NCI-H2029 treated with DMSO at 0.1 percent for 48 hours (cell line): Measurements from ENCODE around the gene MOB1B.
A peak's percentile ranks its signal among the peaks of the same experiment; 100 is the strongest.
"Not testable (repeated sequence)": the region's sequence is repeated elsewhere in the genome, so short reads cannot be mapped to it uniquely, and the experiment has no call there.

ENCODE experiments used
- DNase-seq: peaks from one replicate; lab custom pipeline; 2025; lab: John Stamatoyannopoulos, UW

Gene MOB1B

GRCh38 chr4:70956549-70957210 lies 54.5 kb downstream of the MOB1B start:
- no peak for DNase-seq

GRCh38 chr4:70958681-70959080 lies 56.5 kb downstream of the MOB1B start:
- no peak for DNase-seq

DNA sequence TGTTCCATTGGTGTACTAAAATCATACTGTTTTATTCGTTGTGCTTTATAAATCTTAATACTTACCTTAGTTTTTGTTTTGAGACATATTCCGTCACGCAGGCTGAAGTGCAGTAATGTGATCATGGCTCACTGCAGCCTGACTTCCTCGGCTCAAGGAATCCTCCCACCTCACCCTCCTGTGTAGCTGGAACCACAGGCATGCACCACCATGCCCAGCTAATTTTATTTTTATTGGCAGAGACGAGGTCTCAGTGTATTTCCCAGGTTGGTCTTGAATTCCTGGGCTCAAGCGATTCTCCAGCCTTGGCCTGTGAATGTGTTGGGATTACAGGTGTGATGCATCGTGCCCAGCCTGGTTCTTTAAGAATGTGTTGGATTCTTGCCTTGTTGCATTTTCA lies 66.9 kb downstream of the MOB1B start:
- DNase-seq = no peak

- DNase-seq = no peak
Measured at GRCh38 chr4:70976252-70976651, 74.1 kb downstream of the MOB1B start.

DNA sequence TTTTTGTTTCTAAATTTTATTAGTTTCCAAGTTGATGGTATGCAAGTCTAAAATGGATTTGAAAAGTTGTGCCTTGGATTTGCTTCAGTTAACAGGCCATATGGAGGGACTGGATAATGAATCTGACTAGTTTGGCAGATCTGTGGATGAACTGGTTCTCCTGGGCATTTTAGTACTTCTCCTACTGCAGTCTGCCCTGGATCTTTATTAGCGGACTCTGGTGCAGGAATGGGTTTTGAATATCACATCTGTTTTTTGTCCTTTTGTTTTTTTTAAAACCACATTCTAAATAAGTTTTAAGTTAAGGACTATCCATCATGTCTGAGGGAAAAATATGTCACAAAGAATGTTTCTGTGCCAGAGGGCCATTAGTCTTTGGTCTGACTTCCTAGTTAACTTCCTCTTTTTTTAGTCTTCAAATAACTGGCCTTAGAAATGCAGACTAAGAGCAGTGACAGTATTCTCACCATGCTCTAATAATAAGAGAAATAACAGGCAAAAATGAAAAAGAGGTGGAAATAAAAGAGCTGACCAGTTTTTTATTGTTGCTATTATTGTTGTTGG lies 77.4 kb downstream of the MOB1B start:
- DNase-seq = no peak

DNA sequence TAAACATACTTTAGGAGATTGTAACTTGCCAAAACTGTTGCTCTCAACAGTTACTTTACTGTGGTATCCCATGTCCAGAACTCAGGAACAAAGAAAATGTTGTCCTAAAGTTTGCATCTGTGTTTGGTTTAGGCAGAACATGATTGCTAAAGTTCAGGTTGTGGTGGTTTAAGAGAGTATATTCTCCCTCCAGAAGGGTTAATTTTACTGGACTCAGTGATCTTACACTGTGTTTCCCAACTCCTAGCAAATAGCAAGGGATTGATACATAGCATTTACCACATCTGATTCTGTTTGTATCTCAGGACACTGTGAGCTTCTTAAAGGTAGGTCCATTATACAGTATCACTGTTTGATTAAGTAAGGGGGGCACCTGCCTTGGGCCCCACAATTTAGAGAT lies 78.0 kb downstream of the MOB1B start:
- DNase-seq = no peak

DNA sequence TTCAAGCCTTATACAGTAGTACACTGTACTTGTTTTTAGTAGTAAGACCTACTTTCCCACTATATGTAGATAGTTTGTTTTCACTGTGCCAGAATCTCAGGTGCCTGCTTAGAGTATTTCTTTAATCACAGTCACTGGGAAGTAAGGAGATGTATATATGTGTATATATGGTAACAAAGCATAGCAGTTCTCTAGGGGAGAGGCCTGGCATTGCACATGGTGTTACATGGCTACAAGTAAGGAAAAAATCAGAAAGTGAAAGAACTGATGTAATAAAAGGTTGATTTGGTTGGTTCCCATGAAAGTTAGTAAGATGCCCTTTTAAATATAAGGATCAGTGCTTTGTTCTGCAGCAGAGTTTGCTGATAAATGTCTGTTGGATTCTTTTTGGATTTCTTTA lies 81.9 kb downstream of the MOB1B start:
- DNase-seq = no peak

GRCh38 chr4:70984589-70984988 lies 82.4 kb downstream of the MOB1B start:
- no peak for DNase-seq

DNA sequence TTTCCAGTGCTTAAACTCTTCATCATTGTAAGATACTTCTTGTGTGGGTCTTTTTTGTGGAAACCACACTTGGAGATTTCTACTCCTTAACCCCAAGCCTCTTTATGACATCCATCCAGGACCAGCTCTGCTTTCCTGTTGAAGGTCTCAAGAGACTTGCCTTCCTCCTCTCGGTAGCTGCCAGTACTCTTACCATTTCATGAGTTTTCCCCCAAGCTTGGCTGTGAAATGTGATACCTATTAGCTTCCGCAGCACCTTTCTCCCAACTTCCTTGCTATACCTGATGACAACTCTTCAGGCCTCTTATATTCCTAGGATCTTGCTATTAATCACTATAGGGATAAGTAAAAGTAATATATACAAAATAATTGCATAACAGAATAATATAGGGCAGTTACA lies 89.4 kb downstream of the MOB1B start:
- no peak for DNase-seq

DNA sequence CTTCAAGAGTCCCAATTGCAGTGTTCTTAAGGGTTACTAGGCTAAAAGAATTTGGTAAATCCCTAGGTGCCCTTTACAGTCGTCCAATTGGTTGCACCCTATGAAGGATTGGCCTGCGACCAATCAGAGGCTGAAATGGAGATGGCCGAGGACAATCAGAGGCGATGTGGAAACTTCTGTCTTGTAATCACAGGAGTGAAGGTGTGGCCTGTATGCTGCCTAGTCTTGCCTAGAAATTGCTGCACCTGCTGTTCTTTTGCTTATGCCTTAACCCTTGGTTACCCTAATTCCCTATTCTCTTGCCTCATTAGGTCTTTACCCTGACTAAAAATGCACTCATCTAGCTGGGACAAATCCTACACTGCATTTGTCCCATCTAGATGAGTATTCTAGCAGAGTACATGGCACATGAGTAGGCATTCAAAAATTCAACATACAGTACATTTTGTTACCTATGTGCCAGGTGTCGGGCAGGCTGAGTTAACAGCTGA lies 90.3 kb downstream of the MOB1B start:
- no peak for DNase-seq

DNA sequence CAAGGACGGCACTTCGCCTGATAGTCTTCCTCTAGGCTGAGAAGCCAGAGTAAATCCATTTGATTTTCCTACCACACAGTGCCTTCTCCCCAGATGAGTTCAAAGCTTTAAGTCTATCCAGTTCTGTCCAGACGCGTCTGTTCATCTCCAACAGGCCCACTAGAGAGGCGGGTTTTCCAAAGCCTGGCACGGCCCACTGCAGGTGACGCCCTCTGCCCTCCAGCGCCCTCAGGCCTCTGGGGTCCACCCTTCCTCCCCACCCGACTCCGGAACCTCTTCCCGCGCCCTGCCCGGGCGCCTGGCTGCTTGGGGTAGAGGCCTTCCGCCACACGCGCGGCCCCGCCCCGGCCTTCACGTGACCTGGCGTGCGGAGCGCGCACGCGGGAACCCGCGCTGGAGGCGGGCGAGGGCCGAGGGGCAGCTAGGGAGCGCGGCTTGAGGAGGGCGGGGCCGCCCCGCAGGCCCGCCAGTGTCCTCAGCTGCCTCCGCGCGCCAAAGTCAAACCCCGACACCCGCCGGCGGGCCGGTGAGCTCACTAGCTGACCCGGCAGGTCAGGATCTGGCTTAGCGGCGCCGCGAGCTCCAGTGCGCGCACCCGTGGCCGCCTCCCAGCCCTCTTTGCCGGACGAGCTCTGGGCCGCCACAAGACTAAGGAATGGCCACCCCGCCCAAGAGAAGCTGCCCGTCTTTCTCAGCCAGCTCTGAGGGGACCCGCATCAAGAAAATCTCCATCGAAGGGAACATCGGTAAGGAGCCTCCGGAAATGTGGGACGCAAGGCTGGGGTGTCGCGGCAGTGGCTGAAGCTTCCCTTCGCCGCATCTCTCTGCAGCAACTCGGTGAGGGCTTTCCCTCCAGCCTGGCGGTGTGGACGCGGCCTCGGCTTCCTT lies 91.3 kb downstream of the MOB1B start, which contains the start of gene DCK:
Gene DCK, plus strand, starts transcription at position 469 of the 888 bp plus-strand sequence. Its CDS starts 187 bp downstream, at position 656.
- DNase-seq = peak; percentile 50

GRCh38 chr4:70994069-70994366 lies 91.8 kb downstream of the MOB1B start:
- no peak for DNase-seq

DNA sequence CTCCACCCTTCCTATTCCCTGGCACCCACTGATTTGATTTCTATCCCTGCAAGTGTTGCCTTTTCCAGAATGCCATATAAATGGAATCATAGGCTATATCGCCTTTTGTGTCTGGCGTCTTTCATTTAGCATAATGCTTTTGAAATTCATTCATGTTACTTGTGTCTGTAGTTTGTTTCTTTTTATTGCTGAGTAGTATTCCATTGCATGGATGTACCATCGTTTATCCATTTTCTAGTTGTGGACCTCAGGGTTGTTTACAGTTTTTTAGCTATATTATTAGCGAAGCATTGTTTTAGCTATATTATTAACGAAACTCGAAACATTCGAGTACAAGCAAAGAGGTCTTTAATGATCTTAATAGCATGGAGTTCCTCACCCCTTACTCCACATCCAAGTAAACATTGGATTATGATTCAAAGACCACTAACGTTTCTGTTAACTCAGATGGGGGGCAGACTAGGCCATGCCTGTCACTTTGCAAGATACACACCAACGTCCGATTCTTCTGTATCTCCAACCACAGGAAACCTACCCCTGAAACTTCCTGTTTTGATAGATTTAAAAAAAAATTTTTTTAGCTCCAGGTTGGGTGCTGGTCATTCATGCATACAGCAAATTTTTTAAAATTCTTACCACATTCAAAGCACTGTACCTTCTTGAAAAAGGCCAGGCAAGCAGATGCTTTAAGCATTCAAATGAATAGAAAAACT lies 92.4 kb downstream of the MOB1B start:
- no peak for DNase-seq

- DNase-seq = no peak
Measured at GRCh38 chr4:70996018-70996360, 93.8 kb downstream of the MOB1B start.

DNA sequence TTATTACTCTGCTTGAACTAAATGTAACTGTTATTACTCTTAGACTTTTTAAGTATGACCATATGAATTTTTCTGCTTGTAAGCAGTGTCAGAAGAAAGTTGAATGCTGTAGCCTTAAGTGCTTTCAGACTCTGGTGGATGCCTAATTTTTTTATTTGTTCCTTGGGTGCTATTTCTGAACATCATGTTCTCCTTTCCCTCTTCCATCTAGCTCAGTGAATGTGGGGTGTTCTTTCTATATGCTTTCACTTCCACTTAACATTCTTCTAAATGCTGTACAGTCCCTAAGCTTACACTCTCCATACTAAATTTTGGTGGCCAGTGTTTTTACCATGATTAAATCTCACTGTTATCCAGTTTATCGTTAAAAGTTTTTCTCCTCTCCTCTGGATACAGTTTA lies 94.9 kb downstream of the MOB1B start:
- DNase-seq = no peak

DNA sequence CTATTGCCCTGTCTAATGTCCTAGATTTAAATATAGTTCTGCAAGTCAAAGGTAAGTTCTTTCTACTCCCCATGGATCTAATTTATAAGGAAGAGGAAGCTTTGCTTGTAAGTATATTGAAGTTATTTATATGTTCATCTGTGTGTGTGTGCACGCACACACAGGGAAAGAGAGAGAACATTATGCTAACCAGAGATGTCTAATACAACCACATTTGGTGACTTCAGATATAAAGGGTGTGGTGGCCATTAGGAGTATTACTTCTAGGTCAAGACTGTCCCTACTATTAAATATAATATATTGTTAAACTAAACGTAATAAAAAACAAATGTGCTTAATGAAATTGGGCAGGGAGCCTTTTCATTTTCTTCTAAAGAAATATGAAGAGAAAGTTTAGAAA lies 95.4 kb downstream of the MOB1B start:
- DNase-seq = no peak

- DNase-seq = not testable (repeated sequence)
Measured at GRCh38 chr4:70999639-71000038, 97.5 kb downstream of the MOB1B start.

DNA sequence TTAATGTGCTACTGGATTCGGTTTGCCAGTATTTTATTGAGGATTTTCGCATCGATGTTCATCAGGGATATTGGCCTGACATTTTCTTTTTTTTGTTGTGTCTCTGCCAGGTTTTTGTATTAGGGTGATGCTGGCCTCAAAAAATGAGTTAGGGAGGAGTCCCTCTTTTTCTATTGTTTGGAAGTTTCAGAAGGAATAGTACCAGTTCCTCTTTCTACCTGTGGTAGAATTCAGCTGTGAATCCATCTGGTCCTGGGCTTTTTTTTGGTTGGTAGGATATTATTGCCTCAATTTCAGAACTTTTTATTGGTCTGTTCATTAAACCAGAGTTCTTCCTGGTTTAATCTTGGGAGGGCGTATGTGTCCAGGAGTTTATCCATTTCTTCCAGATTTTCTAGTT lies 99.2 kb downstream of the MOB1B start:
- DNase-seq = not testable (repeated sequence)

- DNase-seq = no peak
Measured at GRCh38 chr4:71004281-71004851, 102.2 kb downstream of the MOB1B start.

GRCh38 chr4:71005025-71005424 lies 102.9 kb downstream of the MOB1B start:
- not testable (repeated sequence) for DNase-seq

GRCh38 chr4:71006203-71006907 lies 104.2 kb downstream of the MOB1B start:
- DNase-seq = no peak

GRCh38 chr4:71008196-71008595 lies 106.0 kb downstream of the MOB1B start:
- no peak for DNase-seq
